ENCODE results near the gene SFRP2.

DNA sequence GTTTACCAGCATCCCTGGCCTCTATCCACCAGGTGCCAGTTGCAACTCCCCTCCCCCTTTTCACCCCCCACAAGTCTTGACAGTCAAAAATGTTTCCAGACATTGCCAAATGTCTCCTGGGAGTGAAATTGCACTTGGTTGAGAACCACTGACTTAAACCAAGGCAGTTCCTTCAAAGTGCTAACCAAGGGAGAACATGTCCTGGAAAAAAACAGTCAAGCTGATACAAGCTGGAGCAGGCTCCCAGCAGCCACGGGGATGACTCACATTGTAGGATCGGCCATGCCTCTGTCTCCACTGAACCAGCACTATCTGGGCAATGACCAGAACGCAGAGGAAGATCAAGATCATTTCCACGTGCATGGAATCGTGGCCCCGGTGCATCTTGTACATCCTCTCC lies 40.5 kb downstream of the SFRP2 start:
- TF ChIP-seq, protein P1, sequence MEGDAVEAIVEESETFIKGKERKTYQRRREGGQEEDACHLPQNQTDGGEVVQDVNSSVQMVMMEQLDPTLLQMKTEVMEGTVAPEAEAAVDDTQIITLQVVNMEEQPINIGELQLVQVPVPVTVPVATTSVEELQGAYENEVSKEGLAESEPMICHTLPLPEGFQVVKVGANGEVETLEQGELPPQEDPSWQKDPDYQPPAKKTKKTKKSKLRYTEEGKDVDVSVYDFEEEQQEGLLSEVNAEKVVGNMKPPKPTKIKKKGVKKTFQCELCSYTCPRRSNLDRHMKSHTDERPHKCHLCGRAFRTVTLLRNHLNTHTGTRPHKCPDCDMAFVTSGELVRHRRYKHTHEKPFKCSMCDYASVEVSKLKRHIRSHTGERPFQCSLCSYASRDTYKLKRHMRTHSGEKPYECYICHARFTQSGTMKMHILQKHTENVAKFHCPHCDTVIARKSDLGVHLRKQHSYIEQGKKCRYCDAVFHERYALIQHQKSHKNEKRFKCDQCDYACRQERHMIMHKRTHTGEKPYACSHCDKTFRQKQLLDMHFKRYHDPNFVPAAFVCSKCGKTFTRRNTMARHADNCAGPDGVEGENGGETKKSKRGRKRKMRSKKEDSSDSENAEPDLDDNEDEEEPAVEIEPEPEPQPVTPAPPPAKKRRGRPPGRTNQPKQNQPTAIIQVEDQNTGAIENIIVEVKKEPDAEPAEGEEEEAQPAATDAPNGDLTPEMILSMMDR (IDR thresholded peaks at IDR 0.05), result no peak
- no peak for TF ChIP-seq POLR2A (IDR thresholded peaks at IDR 0.05)
